Measurements from ENCODE around the gene MYL11. TPM values are rescaled to one million over a fixed set of nuclear protein-coding genes. Genes with fewer than 3 reads are reported as not detected.

Gene MYL11
- total and polyA plus RNA-seq, 12 donors = 1.1 to 2.9 (median 2.7) TPM; not detected in 9

DNA sequence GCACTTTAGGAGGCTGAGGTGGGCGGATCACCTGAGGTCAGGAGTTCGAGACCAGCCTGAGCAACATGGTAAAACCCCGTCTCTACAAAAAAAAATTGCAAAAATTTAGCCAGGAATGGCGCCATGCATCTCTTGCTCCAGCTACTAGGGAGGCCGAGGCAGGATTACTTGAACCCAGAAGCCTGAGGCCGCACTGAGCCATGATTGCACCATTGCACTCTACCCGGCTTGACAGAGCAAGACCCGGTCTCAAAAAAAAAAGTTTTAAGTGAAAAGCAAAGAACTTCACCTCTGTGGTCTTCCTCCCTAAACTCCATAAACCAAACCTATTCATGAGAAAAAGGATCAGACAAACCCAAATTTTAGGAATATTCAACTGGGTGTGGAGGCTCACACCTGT lies 26.5 kb upstream of the MYL11 start:
- Histone ChIP-seq H3K36me3 (replicated peaks in 1 of 2) (peaks cover 0 to 28% of the 10 kb centered on the region in 2 donors), H3K4me3 (no peak overlapping the region), H3K4me1 (replicated peaks in 1 of 2) (peaks cover 18 to 19% of the 10 kb centered on the region in 2 donors), H3K27me3 (no peaks in the 10 kb centered on the region), H3K9me3 (replicated peaks in 1 of 3) (no peaks in the 10 kb centered on the region), H3K27ac (no peak overlapping the region)
- TF ChIP-seq, protein P1, sequence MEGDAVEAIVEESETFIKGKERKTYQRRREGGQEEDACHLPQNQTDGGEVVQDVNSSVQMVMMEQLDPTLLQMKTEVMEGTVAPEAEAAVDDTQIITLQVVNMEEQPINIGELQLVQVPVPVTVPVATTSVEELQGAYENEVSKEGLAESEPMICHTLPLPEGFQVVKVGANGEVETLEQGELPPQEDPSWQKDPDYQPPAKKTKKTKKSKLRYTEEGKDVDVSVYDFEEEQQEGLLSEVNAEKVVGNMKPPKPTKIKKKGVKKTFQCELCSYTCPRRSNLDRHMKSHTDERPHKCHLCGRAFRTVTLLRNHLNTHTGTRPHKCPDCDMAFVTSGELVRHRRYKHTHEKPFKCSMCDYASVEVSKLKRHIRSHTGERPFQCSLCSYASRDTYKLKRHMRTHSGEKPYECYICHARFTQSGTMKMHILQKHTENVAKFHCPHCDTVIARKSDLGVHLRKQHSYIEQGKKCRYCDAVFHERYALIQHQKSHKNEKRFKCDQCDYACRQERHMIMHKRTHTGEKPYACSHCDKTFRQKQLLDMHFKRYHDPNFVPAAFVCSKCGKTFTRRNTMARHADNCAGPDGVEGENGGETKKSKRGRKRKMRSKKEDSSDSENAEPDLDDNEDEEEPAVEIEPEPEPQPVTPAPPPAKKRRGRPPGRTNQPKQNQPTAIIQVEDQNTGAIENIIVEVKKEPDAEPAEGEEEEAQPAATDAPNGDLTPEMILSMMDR (IDR thresholded peaks at IDR 0.05) = no peak
- TF ChIP-seq POLR2A (IDR thresholded peaks at IDR 0.05) = no peak
- DNase-seq = peak in 2 of 7 donors; percentile 14 to 43
- 93 to 97% (median 94%) methylated on average over 7 to 8 of the region's 8 CpGs for WGBS, 4 donors
- intact Hi-C loops (cut with DNase I) = no loop called here

DNA sequence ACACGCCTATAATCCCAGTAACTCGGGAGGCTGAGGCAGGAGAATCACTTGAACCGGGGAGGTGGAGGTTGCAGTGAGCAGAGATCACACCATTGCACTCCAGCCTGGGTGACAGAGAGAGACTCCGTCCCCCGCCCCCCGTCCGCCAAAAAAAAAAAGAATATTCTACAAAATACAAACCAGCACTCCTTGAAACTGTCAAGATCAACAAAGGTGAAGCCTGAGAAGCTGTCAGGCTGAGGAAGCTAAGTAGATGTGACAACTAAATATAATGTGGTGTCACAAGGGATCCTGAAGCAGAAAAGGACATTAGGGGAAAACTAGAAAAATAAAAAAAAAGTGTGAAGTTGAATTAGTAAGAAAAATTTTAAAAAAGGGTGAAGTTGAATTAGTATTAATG lies 25.7 kb upstream of the MYL11 start:
- Histone ChIP-seq H3K36me3 (replicated peaks in 1 of 2) (peaks cover 0 to 35% of the 10 kb centered on the region in 2 donors), H3K27me3 (no peaks in the 10 kb centered on the region), H3K4me1 (replicated peaks in 1 of 2) (peaks cover 21 to 23% of the 10 kb centered on the region in 2 donors), H3K9me3 (replicated peaks in 1 of 3) (no peaks in the 10 kb centered on the region), H3K27ac (no peak overlapping the region), H3K4me3 (no peak overlapping the region)
- no peak for TF ChIP-seq POLR2A (IDR thresholded peaks at IDR 0.05)
- TF ChIP-seq, protein P1 (IDR thresholded peaks at IDR 0.05) = no peak
- intact Hi-C loops (cut with DNase I) = no loop called here
- DNase-seq = peak in 1 of 7 donors; percentile 8
- WGBS, 4 donors = 87 to 94% (median 92%) methylated on average over 7 of the region's 7 CpGs

DNA sequence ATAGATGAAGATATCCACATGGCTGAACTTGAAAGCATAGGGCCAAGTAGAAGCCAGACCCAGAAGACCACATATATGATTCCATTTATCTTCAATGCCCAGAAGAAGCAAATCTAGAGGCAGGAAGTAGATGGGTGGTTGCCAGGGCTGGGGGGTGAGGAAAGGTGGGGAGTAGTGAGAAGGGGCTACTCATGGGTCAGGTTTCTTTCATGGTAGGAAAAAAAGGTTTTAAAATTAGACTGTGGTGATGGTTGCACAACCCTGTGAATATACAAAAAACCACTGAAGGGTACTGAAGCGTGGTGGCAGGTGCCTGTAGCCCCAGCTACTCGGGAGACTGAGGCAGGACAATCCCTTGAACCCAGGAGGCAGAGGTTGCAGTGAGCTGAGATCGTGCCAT lies 24.9 kb upstream of the MYL11 start:
- intact Hi-C loops (cut with DNase I) = no loop called here
- Histone ChIP-seq H3K36me3 (replicated peaks in 1 of 2) (peaks cover 0 to 35% of the 10 kb centered on the region in 2 donors), H3K27ac (no peak overlapping the region), H3K9me3 (replicated peaks in 1 of 3) (no peaks in the 10 kb centered on the region), H3K4me1 (replicated peaks in 1 of 2) (peaks cover 27 to 28% of the 10 kb centered on the region in 2 donors), H3K27me3 (no peaks in the 10 kb centered on the region), H3K4me3 (no peak overlapping the region)
- TF ChIP-seq POLR2A (IDR thresholded peaks at IDR 0.05) = no peak
- peak in 2 of 7 donors; percentile 18 to 36 for DNase-seq
- WGBS, 4 donors = 80 to 88% (median 83%) methylated on average over 3 of the region's 3 CpGs

GRCh38 chr16:30350134-30350871 lies 24.3 kb upstream of the MYL11 start:
- 83 to 86% (median 84%) methylated on average over 3 of the region's 3 CpGs for WGBS, 4 donors
- no peaks in the 10 kb centered on the region for H3K9me3 ChIP-seq (replicated peaks in 1 of 3)
- no peak overlapping the region for H3K27ac ChIP-seq
- peak in 2 of 7 donors; percentile 12 to 29 for DNase-seq
- H3K4me1 ChIP-seq (replicated peaks in 1 of 2) = peaks cover 27 to 28% of the 10 kb centered on the region in 2 donors
- intact Hi-C loops (cut with DNase I) = no loop called here
- no peaks in the 10 kb centered on the region for H3K27me3 ChIP-seq
- no peak for TF ChIP-seq POLR2A (IDR thresholded peaks at IDR 0.05)
- TF ChIP-seq, protein P1 (IDR thresholded peaks at IDR 0.05) = no peak
- H3K36me3 ChIP-seq (replicated peaks in 1 of 2) = peaks cover 0 to 35% of the 10 kb centered on the region in 2 donors
- no peak overlapping the region for H3K4me3 ChIP-seq

All from adrenal gland (tissue), 12 donors.